ENCODE results near the gene TUBB.
"Not testable (repeated sequence)": the region's sequence is repeated elsewhere in the genome, so short reads cannot be mapped to it uniquely, and the experiment has no call there.

The TUBB gene

GRCh38 chr6:30687659-30688431 lies 32.3 kb upstream of the TUBB start:
- DNase-seq, result no peak

GRCh38 chr6:30688569-30688968 lies 31.6 kb upstream of the TUBB start:
- DNase-seq, result peak; percentile 8

GRCh38 chr6:30689022-30689865 lies 30.9 kb upstream of the TUBB start:
- DNase-seq, result no peak

GRCh38 chr6:30689985-30690384 lies 30.2 kb upstream of the TUBB start:
- no peak for DNase-seq

- DNase-seq, result peak; percentile 81
These were observed 29.5 kb upstream of the TUBB start, which contains the start of gene NRM for GRCh38 chr6:30690403-30691207. Gene NRM (minus strand): TSS chr6:30690984. CDS start chr6:30690974, 10 bp downstream.

GRCh38 chr6:30691208-30691847 lies 28.8 kb upstream of the TUBB start:
- no peak for DNase-seq

GRCh38 chr6:30696432-30696831 lies 23.7 kb upstream of the TUBB start:
- DNase-seq, result no peak

- DNase-seq, result no peak
These were observed 19.8 kb upstream of the TUBB start for GRCh38 chr6:30700340-30700739.

GRCh38 chr6:30703011-30703410 lies 17.1 kb upstream of the TUBB start:
- DNase-seq, result no peak

GRCh38 chr6:30703821-30704220 lies 16.3 kb upstream of the TUBB start:
- no peak for DNase-seq

GRCh38 chr6:30705620-30706019 lies 14.5 kb upstream of the TUBB start:
- DNase-seq, result no peak

GRCh38 chr6:30707281-30707850 lies 12.8 kb upstream of the TUBB start:
- no peak for DNase-seq

- DNase-seq, result no peak
These were observed 10.9 kb upstream of the TUBB start for GRCh38 chr6:30709101-30709868.

GRCh38 chr6:30711758-30712380 lies 8.3 kb upstream of the TUBB start:
- no peak for DNase-seq

GRCh38 chr6:30712441-30712945 lies 7.7 kb upstream of the TUBB start:
- no peak for DNase-seq

GRCh38 chr6:30714263-30714662 lies 5.9 kb upstream of the TUBB start:
- DNase-seq, result no peak

GRCh38 chr6:30716879-30717128 lies 3.3 kb upstream of the TUBB start:
- DNase-seq, result no peak

GRCh38 chr6:30717129-30717844 lies 2.9 kb upstream of the TUBB start, which contains the start of gene MDC1:
Gene MDC1 (minus strand): TSS chr6:30717281. CDS start chr6:30715175, 2,106 bp downstream.
- peak; percentile 98 for DNase-seq

- not testable (repeated sequence) for DNase-seq
These were observed 2.1 kb upstream of the TUBB start for GRCh38 chr6:30717845-30718720.

Measured in stimulated activated CD4-positive, alpha-beta T cell treated with anti-CD3 and anti-CD28 coated beads, Interleukin-4, amount 100 ng/mL, for 1 hour (primary cell).